KG1 (cell line): Measurements from ENCODE around the gene TIMM8A.
"Not testable (repeated sequence)": the region's sequence is repeated elsewhere in the genome, so short reads cannot be mapped to it uniquely, and the experiment has no call there.

ENCODE experiments used
- DNase-seq: peaks from one replicate; lab custom pipeline; 2025; lab: John Stamatoyannopoulos, UW

TIMM8A gene

GRCh38 chrX:101359966-101360365, 11.4 kb upstream of the TIMM8A start:
- no peak for DNase-seq

- DNase-seq, result no peak
These were observed 8.7 kb upstream of the TIMM8A start for GRCh38 chrX:101357166-101357795.

- no peak for DNase-seq
These were observed 636 bp upstream of the TIMM8A start for GRCh38 chrX:101349193-101349562.

GRCh38 chrX:101347859-101348451, 587 bp downstream of the TIMM8A start:
- DNase-seq, result no peak

GRCh38 chrX:101337776-101338271, 10.7 kb downstream of the TIMM8A start:
- no peak for DNase-seq

- not testable (repeated sequence) for DNase-seq
These were observed 14.2 kb downstream of the TIMM8A start for GRCh38 chrX:101334310-101334709.

- not testable (repeated sequence) for DNase-seq
These were observed 21.9 kb downstream of the TIMM8A start for GRCh38 chrX:101326600-101326999.

GRCh38 chrX:101303790-101304189, 44.8 kb downstream of the TIMM8A start:
- no peak for DNase-seq
